Spleen (tissue), 7 donors: Measurements from ENCODE around the gene AFF1.

Experiments
- POLR2A ChIP-seq, 3 donors: fragments of 450-650 bp; IDR thresholded peaks; one replicate each; pipeline ENCODE4 v1.5.1; 2017; ENCODE audit warnings: antibody characterized with exemption in 3 of 3, mild to moderate bottlenecking in 1 of 3
- POLR2AphosphoS5 ChIP-seq, 3 donors: sonication (generic); formaldehyde crosslinking; IDR thresholded peaks; one replicate each; pipeline ENCODE4 v1.5.1; 2017; ENCODE audit warnings: antibody characterized with exemption in 3 of 3
- TF ChIP-seq, protein P1 (sequence below), 11 experiments: fragments of 200-600 bp in 7 of 11; fragments of 450-650 bp in 4 of 11; sonication (generic) in 4 of 11; IDR thresholded peaks in 8 of 11; conservative IDR thresholded peaks in 3 of 11; 1 replicate in 7 of 11; 2 replicates in 4 of 11; pipeline versions ENCODE4 v1.4.0 to v1.8.0; 2016 to 2021; ENCODE audit warnings: antibody characterized with exemption in 11 of 11, inconsistent platforms in 4 of 11, mild to moderate bottlenecking in 1 of 11
- donor health status: DM: no; HTN: no; CAD: no; lungs with moderate emphysema.
- donor health status: DM: no; HTN: no; CAD: no.
- donor health status: DM: no; HTN: no; CAD: no.

DNA sequence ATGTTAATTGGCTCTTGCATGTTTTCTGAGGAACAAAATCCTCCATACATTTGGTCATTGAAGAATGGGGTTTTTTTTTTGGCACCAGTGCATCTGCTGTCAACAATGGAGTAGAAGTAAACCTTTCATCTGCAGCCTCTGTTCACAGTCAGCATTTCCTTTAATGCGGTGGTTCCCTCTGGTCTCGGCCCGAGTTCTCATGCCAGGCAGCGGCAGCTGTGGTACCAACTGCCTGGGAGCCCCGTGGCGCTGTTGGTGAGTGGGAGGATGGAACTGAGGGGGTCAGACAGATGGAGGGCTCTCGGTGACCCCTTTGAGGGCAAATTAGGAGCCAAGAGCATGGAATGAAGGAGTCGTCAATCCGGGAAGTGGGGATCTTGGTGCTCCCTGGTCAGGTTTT, 114.7 kb downstream of the AFF1 start:
- TF ChIP-seq, protein P1, sequence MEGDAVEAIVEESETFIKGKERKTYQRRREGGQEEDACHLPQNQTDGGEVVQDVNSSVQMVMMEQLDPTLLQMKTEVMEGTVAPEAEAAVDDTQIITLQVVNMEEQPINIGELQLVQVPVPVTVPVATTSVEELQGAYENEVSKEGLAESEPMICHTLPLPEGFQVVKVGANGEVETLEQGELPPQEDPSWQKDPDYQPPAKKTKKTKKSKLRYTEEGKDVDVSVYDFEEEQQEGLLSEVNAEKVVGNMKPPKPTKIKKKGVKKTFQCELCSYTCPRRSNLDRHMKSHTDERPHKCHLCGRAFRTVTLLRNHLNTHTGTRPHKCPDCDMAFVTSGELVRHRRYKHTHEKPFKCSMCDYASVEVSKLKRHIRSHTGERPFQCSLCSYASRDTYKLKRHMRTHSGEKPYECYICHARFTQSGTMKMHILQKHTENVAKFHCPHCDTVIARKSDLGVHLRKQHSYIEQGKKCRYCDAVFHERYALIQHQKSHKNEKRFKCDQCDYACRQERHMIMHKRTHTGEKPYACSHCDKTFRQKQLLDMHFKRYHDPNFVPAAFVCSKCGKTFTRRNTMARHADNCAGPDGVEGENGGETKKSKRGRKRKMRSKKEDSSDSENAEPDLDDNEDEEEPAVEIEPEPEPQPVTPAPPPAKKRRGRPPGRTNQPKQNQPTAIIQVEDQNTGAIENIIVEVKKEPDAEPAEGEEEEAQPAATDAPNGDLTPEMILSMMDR (IDR thresholded peaks at IDR 0.05 in 8 of 11, conservative IDR thresholded peaks at IDR 0.05 in 3 of 11): no peak
- TF ChIP-seq POLR2AphosphoS5 (IDR thresholded peaks at IDR 0.05) (peak in 1 of 3 donors; percentile 46), POLR2A (IDR thresholded peaks at IDR 0.05) (no peak)
